ENCODE results near the gene CPN2. TPM values are rescaled to one million over a fixed set of nuclear protein-coding genes. Genes with fewer than 3 reads are reported as not detected.

Gene CPN2
- total RNA-seq, 1 experiment from 2014 or later, result 0.09 TPM

GRCh38 chr3:194340757-194341400 lies 10.2 kb downstream of the CPN2 start:
- H3K9me3 Mint-ChIP-seq, result no peaks in the 10 kb centered on the region

GRCh38 chr3:194339840-194340239 lies 11.3 kb downstream of the CPN2 start:
- Mint-ChIP-seq H3K4me1 (peaks cover 29% of the 10 kb centered on the region), H3K9me3 (no peaks in the 10 kb centered on the region), H3K27me3 (ENCODE audit: low read depth) (peaks cover 31% of the 10 kb centered on the region), H3K27ac (peak overlapping the region; percentile 54; the same call in 1 of the 2 replicates), H3K36me3 (no peaks in the 10 kb centered on the region), H3K4me3 (no peak overlapping the region)
- CTCF ChIA-PET, result interaction anchor here (0.7 to 4.8 kb wide), 13 partner anchors 9 to 610 kb away, joined by 3 to 48 read pairs (median 6); partner anchors contain the start of genes CPN2 and GP5
- TF ChIP-seq EMX1 (CRISPR knock-in tag; IDR thresholded peaks at IDR 0.05) (no peak), HMGXB4 (CRISPR knock-in tag; IDR thresholded peaks at IDR 0.05) (no peak), ZMAT4 (CRISPR knock-in tag; IDR thresholded peaks at IDR 0.05) (no peak), ZNF281 (CRISPR knock-in tag; IDR thresholded peaks at IDR 0.05) (no peak)
- ATAC-seq, result no peak
- POLR2A ChIA-PET, result no interaction called here
- DNase-seq (ENCODE audit: low spot score), result no peak

More at GRCh38 chr3:194340757-194341400, 10.2 kb downstream of the CPN2 start:
- ATAC-seq, result peak; percentile 84
- Mint-ChIP-seq H3K4me3 (no peak overlapping the region), H3K4me1 (peaks cover 29% of the 10 kb centered on the region), H3K36me3 (no peaks in the 10 kb centered on the region), H3K27me3 (ENCODE audit: low read depth) (peaks cover 31% of the 10 kb centered on the region), H3K27ac (no peak overlapping the region)
- TF ChIP-seq ZBTB21 (CRISPR knock-in tag; IDR thresholded peaks at IDR 0.05; ENCODE audit: borderline replicate concordance) (no peak), ZNF121 (CRISPR knock-in tag; IDR thresholded peaks at IDR 0.05) (0 out of 2 replicates have a peak, but pooled peaks have one; percentile 9), MAX (CRISPR knock-in tag; IDR thresholded peaks at IDR 0.05) (0 out of 2 replicates have a peak, but pooled peaks have one; percentile 11), USF1 (CRISPR knock-in tag; IDR thresholded peaks at IDR 0.05) (no peak), USF2 (CRISPR knock-in tag; IDR thresholded peaks at IDR 0.05) (peak; percentile 55; the same call in 1 of the 2 replicates), SP1 (CRISPR knock-in tag; conservative IDR thresholded peaks at IDR 0.05) (peak; percentile 32; the same call in 1 of the 2 replicates), FOXP1 (CRISPR knock-in tag; IDR thresholded peaks at IDR 0.05; ENCODE audit: borderline replicate concordance) (0 out of 2 replicates have a peak, but pooled peaks have one; percentile 26)
- ChIA-PET CTCF (interaction anchor here (0.7 to 4.8 kb wide), 13 partner anchors 7 to 611 kb away, joined by 3 to 48 read pairs (median 6); partner anchors contain the start of gene CPN2), POLR2A (interaction anchor here (0.9 kb wide), 1 partner anchor 59 kb away, joined by 3 read pairs; the partner anchor contains the start of gene GP5)
- DNase-seq (ENCODE audit: low spot score), result peak; percentile 57

- ATAC-seq, result peak; percentile 53
- ChIA-PET CTCF (interaction anchor here (0.7 to 4.8 kb wide), 16 partner anchors 9 to 255 kb away, joined by 3 to 48 read pairs (median 4); partner anchors contain the start of genes CPN2 and GP5), POLR2A (interaction anchor here (0.7 kb wide), 1 partner anchor 11 kb away, joined by 5 read pairs; no protein-coding TSS in a partner anchor)
- DNase-seq (ENCODE audit: low spot score), result peak; percentile 38
- no peaks in the 10 kb centered on the region for H3K9me3 Mint-ChIP-seq
- H3K27me3 Mint-ChIP-seq (ENCODE audit: low read depth), result peaks cover 34% of the 10 kb centered on the region
- no peak overlapping the region for H3K4me3 Mint-ChIP-seq
- H3K36me3 Mint-ChIP-seq, result no peaks in the 10 kb centered on the region
- peaks cover 29% of the 10 kb centered on the region for H3K4me1 Mint-ChIP-seq
- no peak overlapping the region for H3K27ac Mint-ChIP-seq
- TF ChIP-seq OVOL2 (CRISPR knock-in tag; IDR thresholded peaks at IDR 0.05; ENCODE audit: borderline replicate concordance) (no peak), ATF1 (CRISPR knock-in tag; IDR thresholded peaks at IDR 0.05) (no peak), STAT6 (CRISPR knock-in tag; conservative IDR thresholded peaks at IDR 0.05; ENCODE audit: low read depth) (no peak), GRHL2 (CRISPR knock-in tag; IDR thresholded peaks at IDR 0.05; ENCODE audit: insufficient replicate concordance, severe bottlenecking) (no peak)
These were observed 11.8 kb downstream of the CPN2 start for GRCh38 chr3:194339356-194339755.

All from WTC11 (cell line).